Hepatocyte (in vitro differentiated cells): ENCODE data around the gene MED9.

Experiments used
- EZH2 ChIP-seq: fragments of 200-600 bp; sonication (generic); IDR thresholded peaks from 2 replicates; pipeline ENCODE4 v1.6.1; 2016; ENCODE audit warnings: antibody characterized with exemption, mild to moderate bottlenecking, borderline replicate concordance
- EZH2phosphoT487 ChIP-seq: fragments of 200-600 bp; sonication (generic); IDR thresholded peaks from one replicate; pipeline ENCODE4 v1.6.1; 2018; ENCODE audit warnings: antibody characterized with exemption, mild to moderate bottlenecking, low read depth, moderate library complexity; ENCODE audit not compliant: unreplicated experiment, severe bottlenecking
- TF ChIP-seq, protein P1 (sequence below): fragments of 200-600 bp; sonication (generic); IDR thresholded peaks from 2 replicates; pipeline ENCODE4 v1.5.1; 2016; ENCODE audit warnings: antibody characterized with exemption, mild to moderate bottlenecking; ENCODE audit not compliant: poor library complexity

DNA sequence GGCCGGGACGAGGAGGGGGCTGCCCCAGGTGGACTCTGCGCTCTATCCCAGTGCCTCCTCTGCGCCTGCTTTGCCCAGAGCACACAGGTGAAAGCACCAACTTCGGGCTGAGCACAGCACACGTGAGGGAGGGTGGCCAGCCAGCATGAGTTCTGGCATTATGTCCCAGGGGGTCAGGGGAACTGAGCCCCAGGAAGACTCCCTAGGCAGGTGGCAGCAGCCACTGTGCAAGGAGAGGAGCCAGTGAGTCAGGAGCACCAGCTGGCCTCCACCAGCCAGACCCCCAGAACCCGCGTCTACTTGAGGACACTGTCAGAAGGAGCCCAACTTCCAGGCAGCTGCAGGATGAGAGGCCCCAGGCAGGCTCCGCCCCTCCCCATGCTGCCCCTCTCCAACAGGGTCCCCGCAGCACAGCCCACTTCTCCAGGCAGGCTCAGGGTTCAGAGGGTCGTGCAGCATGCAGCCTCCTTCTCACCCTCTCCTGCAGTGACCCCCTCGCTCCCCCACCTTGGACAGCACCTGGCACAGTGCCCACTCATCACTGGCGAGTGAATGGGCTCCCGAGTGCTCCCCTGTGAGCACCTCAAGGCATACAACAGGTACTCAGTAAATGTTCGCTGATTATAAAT lies 63.6 kb downstream of the MED9 start:
- TF ChIP-seq EZH2 (no peak), EZH2phosphoT487 (no peak)
- TF ChIP-seq, protein P1, sequence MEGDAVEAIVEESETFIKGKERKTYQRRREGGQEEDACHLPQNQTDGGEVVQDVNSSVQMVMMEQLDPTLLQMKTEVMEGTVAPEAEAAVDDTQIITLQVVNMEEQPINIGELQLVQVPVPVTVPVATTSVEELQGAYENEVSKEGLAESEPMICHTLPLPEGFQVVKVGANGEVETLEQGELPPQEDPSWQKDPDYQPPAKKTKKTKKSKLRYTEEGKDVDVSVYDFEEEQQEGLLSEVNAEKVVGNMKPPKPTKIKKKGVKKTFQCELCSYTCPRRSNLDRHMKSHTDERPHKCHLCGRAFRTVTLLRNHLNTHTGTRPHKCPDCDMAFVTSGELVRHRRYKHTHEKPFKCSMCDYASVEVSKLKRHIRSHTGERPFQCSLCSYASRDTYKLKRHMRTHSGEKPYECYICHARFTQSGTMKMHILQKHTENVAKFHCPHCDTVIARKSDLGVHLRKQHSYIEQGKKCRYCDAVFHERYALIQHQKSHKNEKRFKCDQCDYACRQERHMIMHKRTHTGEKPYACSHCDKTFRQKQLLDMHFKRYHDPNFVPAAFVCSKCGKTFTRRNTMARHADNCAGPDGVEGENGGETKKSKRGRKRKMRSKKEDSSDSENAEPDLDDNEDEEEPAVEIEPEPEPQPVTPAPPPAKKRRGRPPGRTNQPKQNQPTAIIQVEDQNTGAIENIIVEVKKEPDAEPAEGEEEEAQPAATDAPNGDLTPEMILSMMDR = no peak
